ENCODE data around the gene GPT2.
"Not testable (repeated sequence)": the region's sequence is repeated elsewhere in the genome, so short reads cannot be mapped to it uniquely, and the experiment has no call there.

Gene GPT2

GRCh38 chr16:46862555-46863447 is 21.4 kb upstream of the GPT2 start:
- DNase-seq (ENCODE audit: low spot score), result no peak

GRCh38 chr16:46866286-46866685 is 17.9 kb upstream of the GPT2 start:
- no peak for DNase-seq (ENCODE audit: low spot score)

GRCh38 chr16:46867486-46867885 is 16.7 kb upstream of the GPT2 start:
- DNase-seq (ENCODE audit: low spot score), result not testable (repeated sequence)

- not testable (repeated sequence) for DNase-seq (ENCODE audit: low spot score)
These were observed 15.3 kb upstream of the GPT2 start for GRCh38 chr16:46868891-46869290.

- no peak for DNase-seq (ENCODE audit: low spot score)
These were observed 12.6 kb upstream of the GPT2 start for GRCh38 chr16:46871597-46871996.

GRCh38 chr16:46873201-46873600 is 11.0 kb upstream of the GPT2 start:
- DNase-seq (ENCODE audit: low spot score), result no peak

GRCh38 chr16:46875243-46875642 is 8.9 kb upstream of the GPT2 start:
- DNase-seq (ENCODE audit: low spot score), result no peak

GRCh38 chr16:46882304-46882939 is 1.7 kb upstream of the GPT2 start:
- no peak for DNase-seq (ENCODE audit: low spot score)

GRCh38 chr16:46882940-46883307 is 1.2 kb upstream of the GPT2 start:
- DNase-seq (ENCODE audit: low spot score), result no peak

- DNase-seq (ENCODE audit: low spot score), result peak; percentile 44
These were observed 841 bp upstream of the GPT2 start for GRCh38 chr16:46883353-46883689.

GRCh38 chr16:46884513-46885293 is 541 bp downstream of the GPT2 start:
- peak; percentile 71 for DNase-seq (ENCODE audit: low spot score)

GRCh38 chr16:46885960-46886763 is 2.0 kb downstream of the GPT2 start:
- DNase-seq (ENCODE audit: low spot score), result peak; percentile 46

- peak; percentile 47 for DNase-seq (ENCODE audit: low spot score)
These were observed 2.8 kb downstream of the GPT2 start for GRCh38 chr16:46886764-46887523.

GRCh38 chr16:46887524-46887854 is 3.3 kb downstream of the GPT2 start:
- no peak for DNase-seq (ENCODE audit: low spot score)

GRCh38 chr16:46889245-46889941 is 5.2 kb downstream of the GPT2 start:
- DNase-seq (ENCODE audit: low spot score), result no peak

- DNase-seq (ENCODE audit: low spot score), result no peak
These were observed 5.8 kb downstream of the GPT2 start for GRCh38 chr16:46889942-46890300.

- no peak for DNase-seq (ENCODE audit: low spot score)
These were observed 7.7 kb downstream of the GPT2 start for GRCh38 chr16:46891910-46892309.

- peak; percentile 66 for DNase-seq (ENCODE audit: low spot score)
These were observed 10.0 kb downstream of the GPT2 start for GRCh38 chr16:46894036-46894672.

GRCh38 chr16:46895399-46896313 is 11.5 kb downstream of the GPT2 start:
- no peak for DNase-seq (ENCODE audit: low spot score)

All from putamen (tissue), 1 donor.